Smooth muscle cell (in vitro differentiated cells): ENCODE results near the gene ITGB5. TPM values are rescaled to one million over a fixed set of nuclear protein-coding genes. Genes with fewer than 3 reads are reported as not detected.

Experiments
- DNase-seq: peaks from one replicate; lab custom pipeline; 2025; ENCODE audit not compliant: unreplicated experiment; lab: John Stamatoyannopoulos, UW
- H2AFZ ChIP-seq: fragments of 200-600 bp; sonication (generic); 2 replicates; pipeline ENCODE4 v1.6.0; 2016; ENCODE audit warnings: antibody characterized with exemption, low read depth, mild to moderate bottlenecking
- H3F3A ChIP-seq: fragments of 200-600 bp; sonication (generic); 2 replicates; pipeline ENCODE4 v1.6.0; 2017; ENCODE audit warnings: antibody characterized with exemption, low read depth
- H3K27ac ChIP-seq: fragments of 200-600 bp; sonication (generic); 2 replicates; pipeline ENCODE4 v1.5.1; 2016; ENCODE audit warnings: low read depth, mild to moderate bottlenecking
- H3K27me3 ChIP-seq: fragments of 200-600 bp; sonication (generic); 2 replicates; pipeline ENCODE4 v1.6.1; 2016; ENCODE audit warnings: low read depth, mild to moderate bottlenecking
- H3K36me3 ChIP-seq: fragments of 200-600 bp; sonication (generic); 2 replicates; pipeline ENCODE4 v1.5.1; 2016; ENCODE audit warnings: low read depth
- H3K4me1 ChIP-seq: fragments of 200-600 bp; sonication (generic); 2 replicates; pipeline ENCODE4 v1.5.1; 2016; ENCODE audit warnings: low read depth
- H3K4me2 ChIP-seq: fragments of 200-600 bp; sonication (generic); 2 replicates; pipeline ENCODE4 v1.6.0; 2016; ENCODE audit warnings: mild to moderate bottlenecking
- H3K4me3 ChIP-seq: fragments of 200-600 bp; sonication (generic); 2 replicates; pipeline ENCODE4 v1.5.1; 2016; ENCODE audit warnings: mild to moderate bottlenecking
- H3K79me2 ChIP-seq: fragments of 200-600 bp; sonication (generic); 2 replicates; pipeline ENCODE4 v1.6.0; 2016; ENCODE audit warnings: low read depth, mild to moderate bottlenecking
- H3K9ac ChIP-seq: fragments of 200-600 bp; sonication (generic); 2 replicates; pipeline ENCODE4 v1.6.0; 2016; ENCODE audit warnings: low read depth
- H3K9me3 ChIP-seq: fragments of 200-600 bp; sonication (generic); replicated peaks from 2 replicates; pipeline ENCODE4 v1.5.1; 2016; ENCODE audit warnings: low read depth
- H4K20me1 ChIP-seq: fragments of 200-600 bp; sonication (generic); 2 replicates; pipeline ENCODE4 v1.6.0; 2016; ENCODE audit warnings: low read depth
- WGBS: methylation state at CpG from one replicate; pipeline ENCODE4 v1.1.7; 2016; ENCODE audit warnings: low lambda C conversion rate; 5-methylcytosine and 5-hydroxymethylcytosine counted together
- polyA plus RNA-seq: library from polyadenylated mRNA; unstranded; fragments of >200 nt; fragmentation: Nextera tagmentation; extraction: Ambion mirVana; gene quantifications from 2 replicates; pipeline ENCODE4 v1.2.1, GENCODE V29; 2016
- total RNA-seq: library from RNA; depleted of rRNA; stranded (reverse); fragments of >200 nt; gene quantifications from 2 replicates; pipeline ENCODE4 v1.2.3, GENCODE V29; 2014
- TF ChIP-seq, protein P1 (sequence below): fragments of 200-600 bp; sonication (generic); IDR thresholded peaks from 2 replicates; pipeline ENCODE4 v1.5.1; 2017; ENCODE audit warnings: borderline replicate concordance, mild to moderate bottlenecking, antibody characterized with exemption; ENCODE audit not compliant: insufficient read depth, poor library complexity, severe bottlenecking

ITGB5 gene
- total and polyA plus RNA-seq, 2 experiments from 2014 or later = 343 to 403 TPM

DNA sequence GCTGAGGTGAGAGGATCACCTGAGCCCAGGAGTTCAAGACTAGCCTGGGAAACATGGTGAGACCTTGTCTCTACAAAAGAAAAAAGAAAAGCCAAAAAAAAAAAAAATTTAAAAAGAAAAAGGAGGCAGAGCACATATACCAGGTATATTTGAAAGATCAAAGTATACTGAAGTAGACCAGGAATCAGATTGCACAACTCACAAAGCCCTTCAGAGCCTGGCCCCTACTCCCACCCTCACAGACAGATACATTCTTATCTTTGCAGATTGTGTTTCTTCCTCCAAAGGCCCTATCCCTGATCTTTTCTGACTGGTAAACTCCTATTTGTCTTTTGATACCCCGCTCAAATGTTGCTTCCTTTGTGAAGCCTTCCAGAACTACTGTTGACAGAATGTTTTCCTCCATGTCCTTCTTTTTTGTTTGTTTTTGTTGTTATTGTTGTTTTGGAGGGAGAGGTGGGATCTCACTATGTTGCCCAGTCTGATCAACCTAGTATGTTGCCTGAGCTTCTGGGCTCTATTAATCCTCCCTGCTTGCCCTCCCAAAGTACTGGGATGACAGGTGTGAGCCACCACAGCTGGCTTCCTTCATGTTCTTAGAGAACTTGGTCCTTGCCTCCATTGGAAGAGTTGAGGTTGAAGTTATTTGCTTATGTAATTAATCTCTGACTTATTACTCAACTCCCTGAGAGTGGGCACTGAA is 9.8 kb upstream of the ITGB5 start:
- Histone ChIP-seq H3K27me3 (no peaks in the 10 kb centered on the region), H3K27ac (no peak overlapping the region), H3K4me2 (no peak overlapping the region), H3K79me2 (no peaks in the 10 kb centered on the region), H3K9ac (no peak overlapping the region), H3K4me1 (no peaks in the 10 kb centered on the region), H4K20me1 (no peaks in the 10 kb centered on the region), H3K4me3 (no peak overlapping the region), H2AFZ (no peak overlapping the region), H3K36me3 (no peaks in the 10 kb centered on the region), H3F3A (no peaks in the 10 kb centered on the region), H3K9me3 (no peaks in the 10 kb centered on the region)
- no peak for DNase-seq
- 65% methylated on average over 1 of the region's 1 CpG for WGBS
- TF ChIP-seq, protein P1, sequence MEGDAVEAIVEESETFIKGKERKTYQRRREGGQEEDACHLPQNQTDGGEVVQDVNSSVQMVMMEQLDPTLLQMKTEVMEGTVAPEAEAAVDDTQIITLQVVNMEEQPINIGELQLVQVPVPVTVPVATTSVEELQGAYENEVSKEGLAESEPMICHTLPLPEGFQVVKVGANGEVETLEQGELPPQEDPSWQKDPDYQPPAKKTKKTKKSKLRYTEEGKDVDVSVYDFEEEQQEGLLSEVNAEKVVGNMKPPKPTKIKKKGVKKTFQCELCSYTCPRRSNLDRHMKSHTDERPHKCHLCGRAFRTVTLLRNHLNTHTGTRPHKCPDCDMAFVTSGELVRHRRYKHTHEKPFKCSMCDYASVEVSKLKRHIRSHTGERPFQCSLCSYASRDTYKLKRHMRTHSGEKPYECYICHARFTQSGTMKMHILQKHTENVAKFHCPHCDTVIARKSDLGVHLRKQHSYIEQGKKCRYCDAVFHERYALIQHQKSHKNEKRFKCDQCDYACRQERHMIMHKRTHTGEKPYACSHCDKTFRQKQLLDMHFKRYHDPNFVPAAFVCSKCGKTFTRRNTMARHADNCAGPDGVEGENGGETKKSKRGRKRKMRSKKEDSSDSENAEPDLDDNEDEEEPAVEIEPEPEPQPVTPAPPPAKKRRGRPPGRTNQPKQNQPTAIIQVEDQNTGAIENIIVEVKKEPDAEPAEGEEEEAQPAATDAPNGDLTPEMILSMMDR = no peak

DNA sequence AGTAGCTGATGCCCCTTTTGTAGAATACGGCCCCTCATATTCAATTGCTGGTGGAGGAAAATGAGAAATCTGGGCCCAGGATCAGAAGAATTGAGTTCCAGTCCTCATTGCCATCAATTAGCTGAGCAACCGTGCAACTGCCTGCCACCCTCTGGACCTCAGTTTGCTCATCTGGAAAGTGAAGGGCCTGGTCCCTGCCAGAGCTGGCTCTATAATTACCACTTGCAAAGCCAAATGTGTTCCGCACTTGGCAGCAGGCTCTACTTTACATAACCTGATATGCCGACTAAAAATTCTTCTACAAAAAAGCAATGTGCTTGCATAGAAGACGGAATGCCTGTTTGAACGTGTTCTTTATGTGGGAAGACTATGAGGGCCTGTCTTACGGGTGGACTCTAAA is 8.6 kb upstream of the ITGB5 start:
- no peaks in the 10 kb centered on the region for H3K27me3 ChIP-seq
- H3K4me1 ChIP-seq = no peaks in the 10 kb centered on the region
- no peaks in the 10 kb centered on the region for H3F3A ChIP-seq
- no peak for DNase-seq
- H3K36me3 ChIP-seq = no peaks in the 10 kb centered on the region
- no peaks in the 10 kb centered on the region for H3K9me3 ChIP-seq
- no peaks in the 10 kb centered on the region for H4K20me1 ChIP-seq
- TF ChIP-seq, protein P1 = no peak
- no peak overlapping the region for H3K27ac ChIP-seq
- no peak overlapping the region for H2AFZ ChIP-seq
- no peak overlapping the region for H3K4me3 ChIP-seq
- WGBS = 82% methylated on average over 7 of the region's 7 CpGs
- H3K79me2 ChIP-seq = no peaks in the 10 kb centered on the region
- no peak overlapping the region for H3K9ac ChIP-seq
- no peak overlapping the region for H3K4me2 ChIP-seq

DNA sequence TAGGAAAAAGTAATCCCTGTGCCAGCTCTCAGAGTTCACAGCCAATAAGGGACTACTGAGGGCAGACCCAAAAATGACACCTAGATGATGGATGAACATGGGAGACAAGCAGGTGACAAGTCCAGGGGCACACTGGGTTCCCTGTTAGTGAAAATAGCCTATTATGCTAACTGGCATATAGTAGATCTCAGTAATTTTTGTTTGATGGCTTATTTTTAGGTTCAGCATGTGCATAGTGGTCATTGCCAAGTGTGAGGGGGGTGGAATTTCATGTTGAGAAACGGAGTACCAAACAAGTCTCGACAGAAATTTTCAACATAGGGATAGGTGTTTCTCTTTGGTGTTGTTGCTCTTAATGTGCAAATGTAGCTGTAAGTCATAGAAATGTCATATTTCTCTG is 6.4 kb upstream of the ITGB5 start:
- H4K20me1 ChIP-seq = no peaks in the 10 kb centered on the region
- TF ChIP-seq, protein P1 = no peak
- H3K9me3 ChIP-seq = no peaks in the 10 kb centered on the region
- H3K27ac ChIP-seq = no peak overlapping the region
- no peak overlapping the region for H3K4me3 ChIP-seq
- no peak overlapping the region for H2AFZ ChIP-seq
- WGBS = 97% methylated on average over 2 of the region's 2 CpGs
- H3F3A ChIP-seq = no peaks in the 10 kb centered on the region
- no peak overlapping the region for H3K9ac ChIP-seq
- H3K36me3 ChIP-seq = no peaks in the 10 kb centered on the region
- no peaks in the 10 kb centered on the region for H3K27me3 ChIP-seq
- no peak for DNase-seq
- no peak overlapping the region for H3K4me2 ChIP-seq
- H3K79me2 ChIP-seq = no peaks in the 10 kb centered on the region
- H3K4me1 ChIP-seq = no peaks in the 10 kb centered on the region
